Aorta (tissue), 5 donors: ENCODE data around the gene GPRIN1. TPM values are rescaled to one million over a fixed set of nuclear protein-coding genes. Genes with fewer than 3 reads are reported as not detected.

ENCODE experiments used
- ATAC-seq: fragments of 200-7000 bp; cut with Tn5 transposase; one replicate; pipeline ENCODE4 v1.9.1; 2022; ENCODE audit warnings: moderate library complexity; ENCODE audit not compliant: low FRiP score
- DNase-seq, 2 donors: peaks; one replicate each; pipeline ENCODE4 v3.0.0-alpha.2; 2020
- H3K27ac ChIP-seq, 2 donors: one replicate each; pipeline ENCODE4 v1.5.1; 2013; ENCODE audit warnings: low read length in 2 of 2, mild to moderate bottlenecking in 2 of 2, moderate library complexity in 2 of 2, control low read depth in 1 of 2, inconsistent platforms in 1 of 2, low read depth in 1 of 2
- H3K27me3 ChIP-seq, 2 donors: one replicate each; pipeline ENCODE4 v1.6.1; 2013; ENCODE audit warnings: control low read depth in 1 of 2, low read length in 1 of 2, mild to moderate bottlenecking in 1 of 2, moderate library complexity in 1 of 2; ENCODE audit not compliant: insufficient read depth in 2 of 2, control insufficient read depth in 1 of 2
- H3K36me3 ChIP-seq, 2 donors: one replicate each; pipeline ENCODE4 v1.6.1; 2013; ENCODE audit warnings: control low read depth in 1 of 2, low read length in 1 of 2, mild to moderate bottlenecking in 1 of 2; ENCODE audit not compliant: insufficient read depth in 2 of 2, control insufficient read depth in 1 of 2
- H3K4me1 ChIP-seq, 2 donors: one replicate each; pipeline ENCODE4 v1.6.1; 2013; ENCODE audit warnings: low read length in 2 of 2, control low read depth in 1 of 2, mild to moderate bottlenecking in 1 of 2, moderate library complexity in 1 of 2; ENCODE audit not compliant: insufficient read depth in 2 of 2, control insufficient read depth in 1 of 2
- H3K4me3 ChIP-seq, 2 donors: one replicate each; pipeline ENCODE4 v1.5.1; 2013; ENCODE audit warnings: low read length in 2 of 2, control low read depth in 1 of 2, mild to moderate bottlenecking in 1 of 2
- H3K9me3 ChIP-seq: one replicate; pipeline ENCODE4 v1.6.1; 2013; ENCODE audit warnings: mild to moderate bottlenecking, low read length; ENCODE audit not compliant: control insufficient read depth
- WGBS, 2 donors: extraction: QIAGEN DNeasy Blood & Tissue Kit; methylation state at CpG; one replicate each; pipeline ENCODE4 v1.1.7; 2013; 5-methylcytosine and 5-hydroxymethylcytosine counted together
- intact Hi-C, 2 donors: fragments of 100-400 bp; cut with DNase I; formaldehyde crosslinking; loops; one replicate each; pipeline versions ENCODE4 v1.14.2 to v1.15.0; 2022
- polyA plus RNA-seq, 2 donors: library from polyadenylated mRNA; stranded (reverse); fragments of 200-250 nt; gene quantifications; one replicate each; pipeline ENCODE4 v1.2.3, GENCODE V29; 2013
- total RNA-seq, 2 donors: library from RNA; stranded (reverse); fragmentation: NEBNext Ultra II Directional; extraction: Animal tissue kit (Norgen Biotek cat#: 25700); gene quantifications; one replicate each; pipeline ENCODE4 v1.2.1, GENCODE V29; 2021
- donor health status: healthy with polysubstance abuse.
- donor health status: Bipolar disorder and iron deficiency.
- donor health status: DM: no; HTN: no; CAD: no.
- donor health status: DM: no; HTN: no; CAD: no.
- donor health status: DM: yes; HTN: yes; CAD: no.

Gene GPRIN1
- total and polyA plus RNA-seq, 4 donors = 0.15 to 0.87 (median 0.66) TPM

- DNase-seq (peak in 1 of 2 donors; percentile 73), ATAC-seq (no peak)
- intact Hi-C loops = no loop called here
These were observed 19.4 kb upstream of the GPRIN1 start for GRCh38 chr5:176629317-176629852.

GRCh38 chr5:176628406-176629228, 18.7 kb upstream of the GPRIN1 start:
- no peak for DNase-seq
- no peak for ATAC-seq
- no peak overlapping the region for H3K27ac ChIP-seq
- H3K4me3 ChIP-seq = no peak overlapping the region
- H3K4me1 ChIP-seq = no peaks in the 10 kb centered on the region
- H3K27me3 ChIP-seq = no peaks in the 10 kb centered on the region
- H3K9me3 ChIP-seq = no peaks in the 10 kb centered on the region
- no peaks in the 10 kb centered on the region for H3K36me3 ChIP-seq
- intact Hi-C loops = no loop called here
- 49 to 52% methylated on average over 13 of the region's 13 CpGs for WGBS, 2 donors

More at GRCh38 chr5:176629317-176629852, 19.4 kb upstream of the GPRIN1 start:
- Histone ChIP-seq H3K27ac (no peak overlapping the region), H3K27me3 (no peaks in the 10 kb centered on the region), H3K4me3 (no peak overlapping the region), H3K4me1 (no peaks in the 10 kb centered on the region), H3K9me3 (no peaks in the 10 kb centered on the region), H3K36me3 (no peaks in the 10 kb centered on the region)
- WGBS, 2 donors = 3 to 6% methylated on average over 31 to 34 of the region's 34 CpGs

DNA sequence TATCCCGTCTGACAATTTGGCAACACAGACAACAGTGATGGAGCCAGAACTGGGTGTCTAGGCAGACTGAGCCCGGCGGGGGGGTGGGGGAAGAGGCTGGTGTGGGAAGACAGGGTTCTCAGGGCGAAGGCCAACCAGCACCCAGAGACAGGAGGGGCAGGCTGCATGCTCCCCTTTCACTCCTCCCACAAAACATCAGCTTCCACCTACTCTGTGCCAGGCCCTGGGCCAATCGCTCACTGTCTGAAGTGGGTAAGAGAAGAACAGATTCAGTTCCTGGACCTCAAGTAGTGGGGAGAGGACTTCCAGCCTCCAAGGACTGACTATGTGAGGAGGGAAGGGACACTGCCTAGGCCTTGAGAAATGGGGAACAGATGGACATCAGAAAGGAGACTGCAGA, 17.6 kb upstream of the GPRIN1 start:
- WGBS, 2 donors = 75 to 81% methylated on average over 5 of the region's 5 CpGs
- Histone ChIP-seq H3K27me3 (no peaks in the 10 kb centered on the region), H3K36me3 (no peaks in the 10 kb centered on the region), H3K27ac (no peak overlapping the region), H3K4me3 (no peak overlapping the region), H3K9me3 (no peaks in the 10 kb centered on the region), H3K4me1 (no peaks in the 10 kb centered on the region)
- intact Hi-C loops = no loop called here
- DNase-seq (no peak), ATAC-seq (no peak)

GRCh38 chr5:176626876-176627236, 16.9 kb upstream of the GPRIN1 start:
- Histone ChIP-seq H3K9me3 (no peaks in the 10 kb centered on the region), H3K27me3 (peaks cover 0 to 2% of the 10 kb centered on the region in 2 donors), H3K4me1 (no peaks in the 10 kb centered on the region), H3K4me3 (no peak overlapping the region), H3K36me3 (no peaks in the 10 kb centered on the region), H3K27ac (no peak overlapping the region)
- no peak for DNase-seq
- WGBS, 2 donors = 58 to 64% methylated on average over 7 of the region's 7 CpGs
- intact Hi-C loops = no loop called here
- no peak for ATAC-seq

DNA sequence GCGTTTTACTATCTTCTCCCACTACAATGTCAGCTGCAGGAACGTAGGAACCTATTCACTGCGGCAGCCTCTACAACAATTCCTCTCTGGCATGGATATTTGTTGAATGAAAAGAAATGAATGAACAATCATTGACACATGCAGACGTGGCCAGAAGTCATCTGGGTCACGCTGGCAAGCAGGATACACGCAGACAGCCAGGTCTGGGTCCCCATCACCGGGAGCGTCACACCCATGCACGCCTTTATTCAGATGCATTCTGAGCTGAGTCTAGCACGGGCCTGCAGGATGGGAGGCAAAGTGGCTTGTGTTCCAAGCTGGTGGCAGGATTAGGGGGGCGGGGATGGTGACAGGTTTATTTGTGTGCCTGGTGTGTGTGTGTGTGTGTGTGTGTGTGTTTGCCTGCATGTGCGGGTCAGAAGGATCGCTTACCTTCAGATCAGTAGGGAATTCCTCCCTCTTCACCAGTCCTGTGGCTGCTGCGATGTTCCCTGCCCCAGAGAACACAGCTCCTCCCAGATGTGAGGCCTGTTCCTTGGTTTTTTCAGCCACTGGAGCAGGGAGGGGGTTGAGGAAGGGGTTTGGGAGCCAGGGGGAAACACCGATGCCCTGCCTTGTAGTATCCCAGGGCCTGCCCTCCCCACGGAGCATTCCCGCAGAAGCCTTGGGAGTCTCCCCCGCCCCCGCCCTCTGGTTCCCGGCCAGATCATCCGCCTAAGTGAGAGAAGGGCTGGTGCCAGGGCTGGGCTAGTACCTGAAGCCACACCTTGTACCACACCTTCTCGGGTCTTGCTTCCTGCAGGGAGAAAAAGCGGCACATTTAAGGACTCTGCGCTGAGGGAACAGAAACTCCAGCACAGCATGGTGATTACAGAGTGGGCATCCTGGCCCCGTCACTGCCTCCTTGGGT, 16.3 kb upstream of the GPRIN1 start:
- H3K4me3 ChIP-seq = no peak overlapping the region
- 53 to 57% methylated on average over 23 to 25 of the region's 25 CpGs for WGBS, 2 donors

DNA sequence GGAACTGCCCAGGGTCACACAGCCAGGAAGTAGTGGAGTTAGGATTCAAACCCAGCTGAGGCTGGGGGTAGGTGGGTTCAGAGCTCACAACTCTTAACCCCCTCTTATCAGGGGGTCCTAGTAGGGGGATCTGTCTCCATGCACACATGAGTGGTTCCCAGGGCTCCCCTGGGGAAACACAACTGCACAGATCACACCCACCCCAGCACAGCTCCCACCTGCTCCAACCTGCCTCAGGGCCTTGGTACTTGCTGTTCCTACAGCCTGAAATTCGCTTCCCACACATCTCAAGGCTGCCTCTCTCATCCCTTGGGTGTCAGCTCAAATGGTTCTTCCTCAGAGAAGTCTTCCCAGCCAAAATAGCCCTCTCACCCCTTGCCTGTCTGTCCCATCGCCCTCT, 15.6 kb upstream of the GPRIN1 start:
- Histone ChIP-seq H3K4me3 (no peak overlapping the region), H3K27me3 (peaks cover 0 to 2% of the 10 kb centered on the region in 2 donors), H3K36me3 (no peaks in the 10 kb centered on the region), H3K9me3 (no peaks in the 10 kb centered on the region), H3K4me1 (no peaks in the 10 kb centered on the region), H3K27ac (no peak overlapping the region)
- WGBS, 2 donors = 83 to 93% methylated on average over 2 of the region's 2 CpGs
- intact Hi-C loops = no loop called here
- DNase-seq (no peak), ATAC-seq (no peak)

More for the DNA sequence above, 16.3 kb upstream of the GPRIN1 start:
- DNase-seq (no peak), ATAC-seq (no peak)
- H3K36me3 ChIP-seq = no peaks in the 10 kb centered on the region
- no peaks in the 10 kb centered on the region for H3K4me1 ChIP-seq
- no peak overlapping the region for H3K27ac ChIP-seq
- no peaks in the 10 kb centered on the region for H3K9me3 ChIP-seq
- intact Hi-C loops = no loop called here
- peaks cover 0 to 2% of the 10 kb centered on the region in 2 donors for H3K27me3 ChIP-seq

DNA sequence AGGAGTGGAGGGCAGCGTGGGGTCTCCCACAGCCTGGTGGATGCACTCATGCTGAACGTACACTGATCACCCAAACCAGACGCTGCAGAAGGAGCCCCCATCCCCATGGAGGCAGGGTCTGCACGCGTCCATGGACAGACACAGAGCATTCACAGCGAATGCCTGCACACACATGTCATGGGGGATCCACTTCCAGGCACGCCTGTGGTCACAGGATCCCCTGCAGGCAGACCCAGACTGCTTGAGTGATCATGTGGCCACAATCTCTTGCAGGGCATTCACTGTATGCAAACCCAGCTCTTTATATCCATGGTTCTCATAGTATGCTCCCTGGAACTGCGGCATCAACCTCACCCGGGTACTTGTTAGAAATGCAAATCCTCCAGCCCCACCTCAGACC, 15.0 kb upstream of the GPRIN1 start:
- ATAC-seq (no peak), DNase-seq (no peak)
- no peak overlapping the region for H3K27ac ChIP-seq
- no peak overlapping the region for H3K4me3 ChIP-seq
- H3K4me1 ChIP-seq = no peaks in the 10 kb centered on the region
- WGBS, 2 donors = 64 to 66% methylated on average over 9 of the region's 9 CpGs
- H3K9me3 ChIP-seq = no peaks in the 10 kb centered on the region
- intact Hi-C loops = no loop called here
- H3K27me3 ChIP-seq = peaks cover 0 to 2% of the 10 kb centered on the region in 2 donors
- no peaks in the 10 kb centered on the region for H3K36me3 ChIP-seq

DNA sequence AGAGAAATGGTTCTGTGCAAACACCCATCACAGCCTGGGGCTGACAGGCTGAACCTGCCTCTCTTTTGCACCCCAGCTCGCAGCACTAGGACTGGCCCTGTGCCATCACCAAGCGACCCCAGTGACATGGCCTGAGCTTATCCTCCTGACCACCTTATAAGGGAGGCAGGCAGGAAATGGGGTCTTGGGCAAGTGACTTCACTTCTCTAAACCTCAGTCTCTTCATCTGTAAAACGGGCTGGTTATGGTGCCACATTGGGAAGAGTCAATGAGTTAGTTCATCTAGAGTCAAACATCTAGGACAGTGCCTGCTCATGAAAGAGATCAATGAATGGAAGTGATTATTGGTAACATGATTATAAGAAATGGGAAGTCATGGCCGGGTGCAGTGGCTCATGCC, 14.2 kb upstream of the GPRIN1 start:
- no peak for DNase-seq
- no peak overlapping the region for H3K4me3 ChIP-seq
- H3K9me3 ChIP-seq = no peaks in the 10 kb centered on the region
- H3K4me1 ChIP-seq = no peaks in the 10 kb centered on the region
- H3K27ac ChIP-seq = no peak overlapping the region
- WGBS, 2 donors = 74 to 77% methylated on average over 4 of the region's 4 CpGs
- H3K36me3 ChIP-seq = no peaks in the 10 kb centered on the region
- H3K27me3 ChIP-seq = peaks cover 0 to 2% of the 10 kb centered on the region in 2 donors
- ATAC-seq = no peak
- intact Hi-C loops = no loop called here
